NCI-H774 (cell line): Measurements from ENCODE around the gene GPC5.

Experiments
- DNase-seq: peaks from one replicate; lab custom pipeline; 2025; lab: John Stamatoyannopoulos, UW

GPC5 gene

DNA sequence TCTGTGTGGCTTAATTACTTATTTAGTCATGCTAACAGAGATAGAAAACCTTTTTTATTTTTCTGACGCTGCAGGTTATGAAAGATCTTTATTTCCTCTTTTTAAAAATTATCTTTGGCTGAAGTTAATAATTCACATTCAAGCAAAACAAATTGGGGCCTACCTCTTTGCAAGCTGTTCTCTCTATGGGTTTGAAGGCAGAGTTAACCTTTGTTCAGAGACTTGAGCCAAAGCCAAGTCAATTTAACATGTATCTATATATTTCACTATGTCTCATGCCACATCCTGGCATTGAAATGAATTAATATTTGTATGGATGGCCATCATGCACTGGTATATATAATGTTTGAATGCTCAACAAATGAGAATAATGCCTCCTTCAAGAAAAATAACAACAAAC, 1150.9 kb downstream of the GPC5 start:
- DNase-seq, result no peak

GRCh38 chr13:92553470-92554114, 1155.2 kb downstream of the GPC5 start:
- no peak for DNase-seq

DNA sequence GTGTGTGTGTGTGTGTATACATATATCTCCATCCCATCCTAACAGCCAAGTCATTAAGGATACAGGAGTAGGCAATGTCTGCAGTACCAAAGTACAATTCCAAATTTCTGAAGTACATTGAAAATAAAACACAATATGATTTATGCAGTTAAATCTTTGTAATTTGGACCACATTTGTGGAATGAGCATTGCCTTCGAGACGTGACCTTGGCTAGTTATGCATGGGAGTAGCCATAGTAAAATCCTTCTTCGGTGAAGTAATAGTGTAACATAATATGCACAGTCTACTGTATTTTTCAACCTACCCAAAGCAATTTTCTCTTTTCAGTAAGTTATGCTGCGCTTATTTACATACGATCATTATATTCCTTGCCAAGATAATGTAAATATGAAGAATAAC, 1162.5 kb downstream of the GPC5 start:
- DNase-seq, result no peak

- DNase-seq, result no peak
Measured at GRCh38 chr13:92564942-92565341, 1166.5 kb downstream of the GPC5 start.

DNA sequence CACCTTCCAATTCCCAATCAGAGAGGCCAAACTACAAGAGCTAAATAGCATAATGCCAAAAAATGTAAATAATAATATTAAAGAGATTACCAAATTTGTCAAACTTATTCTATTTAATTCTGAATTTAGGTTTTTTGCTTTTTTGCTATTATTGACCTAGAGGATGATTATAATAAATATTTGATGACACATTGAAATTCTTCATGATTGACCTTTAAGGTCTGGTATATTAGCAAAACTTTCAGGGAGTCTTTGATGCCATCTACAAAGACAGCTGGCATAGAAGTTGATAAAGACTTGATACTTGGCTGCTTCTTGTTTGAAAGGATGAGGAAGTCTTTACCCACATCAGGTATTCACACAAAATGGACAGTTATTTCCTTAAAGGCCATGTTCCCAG, 1168.3 kb downstream of the GPC5 start:
- DNase-seq, result no peak

DNA sequence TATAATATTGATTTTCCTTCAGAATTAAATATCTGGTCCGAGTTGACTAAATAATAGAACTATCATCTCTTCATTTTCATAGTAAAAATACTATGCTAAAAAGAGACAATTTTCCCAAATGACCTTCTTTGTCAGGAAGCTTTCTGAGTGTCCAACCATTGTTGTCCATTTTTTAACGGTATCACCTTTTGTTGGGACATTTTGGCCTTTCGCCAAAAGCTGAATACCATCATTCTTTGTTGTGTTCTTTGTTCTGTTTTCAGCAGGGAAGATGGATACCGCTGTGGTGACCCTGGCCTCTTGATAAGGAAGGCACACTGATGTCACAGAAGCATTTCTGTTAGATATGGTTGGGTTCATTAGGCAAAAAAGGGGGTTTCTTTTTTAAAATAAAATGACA, 1173.8 kb downstream of the GPC5 start:
- DNase-seq, result no peak

DNA sequence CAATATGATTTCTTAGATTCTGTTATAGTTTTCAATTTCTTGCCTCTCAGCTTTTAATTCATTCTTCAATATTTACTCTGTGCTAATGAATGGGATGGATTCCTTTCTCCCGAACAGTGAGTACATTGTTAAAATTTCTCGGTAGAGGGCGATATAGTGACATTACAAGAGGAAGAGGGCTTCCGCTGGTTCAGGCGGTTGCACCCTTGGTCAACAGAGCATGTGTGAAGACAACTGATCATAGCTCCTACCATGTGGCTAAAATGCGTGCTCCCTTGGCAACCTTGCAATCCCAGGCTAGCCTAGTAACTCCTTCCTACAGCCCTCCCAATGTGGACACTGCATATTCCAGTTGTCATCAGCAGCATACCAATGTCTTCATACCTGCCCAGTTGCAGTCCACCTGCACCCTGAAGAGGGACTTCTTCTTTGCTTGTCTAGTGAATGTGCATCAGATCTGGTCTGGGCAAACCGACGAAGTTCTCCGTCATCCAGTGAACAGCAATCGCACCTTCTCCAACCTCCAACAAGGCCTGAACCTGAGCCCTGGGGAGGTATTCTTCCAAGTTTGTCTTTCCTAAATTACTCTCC, 1175.1 kb downstream of the GPC5 start:
- DNase-seq, result no peak

DNA sequence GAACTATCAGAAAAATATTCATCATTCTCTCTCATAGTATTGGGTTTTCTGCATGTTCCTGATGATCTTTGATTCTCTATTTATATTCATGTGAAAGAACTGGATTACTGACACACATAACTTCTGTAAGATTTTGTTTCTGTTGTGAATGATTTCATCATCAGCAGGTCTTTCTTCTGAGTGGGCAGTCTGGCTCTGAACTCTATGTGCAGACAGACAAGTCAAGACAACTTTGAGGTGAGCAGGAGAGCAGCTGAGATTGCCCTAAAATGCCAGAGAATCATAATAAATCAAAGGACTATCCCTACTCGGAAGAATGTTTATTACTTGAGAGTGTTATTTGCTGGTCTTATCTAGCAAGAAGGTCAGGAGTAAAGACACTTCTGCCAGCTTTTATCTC, 1176.1 kb downstream of the GPC5 start:
- no peak for DNase-seq

GRCh38 chr13:92575777-92576176, 1177.4 kb downstream of the GPC5 start:
- DNase-seq, result no peak

DNA sequence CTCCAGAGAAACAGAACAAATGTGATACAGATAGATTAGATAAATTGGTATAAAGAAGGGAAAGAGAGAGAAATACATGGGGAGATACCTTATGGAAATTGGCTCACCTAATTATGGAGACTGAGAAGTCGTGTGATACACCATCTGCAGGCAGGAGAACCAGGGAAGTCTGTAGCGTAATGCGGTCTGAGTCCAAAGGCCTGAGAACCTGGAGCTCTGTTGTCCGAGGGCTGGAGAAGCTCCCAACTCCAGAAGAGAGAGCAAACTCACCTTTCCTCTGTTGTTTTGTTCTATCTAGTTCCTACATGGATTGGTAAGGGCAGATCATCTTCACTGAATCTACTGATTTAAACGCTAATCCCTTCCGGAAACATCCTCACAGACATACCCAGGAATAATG, 1179.9 kb downstream of the GPC5 start:
- DNase-seq, result no peak

GRCh38 chr13:92589955-92590354, 1191.5 kb downstream of the GPC5 start:
- DNase-seq, result no peak

DNA sequence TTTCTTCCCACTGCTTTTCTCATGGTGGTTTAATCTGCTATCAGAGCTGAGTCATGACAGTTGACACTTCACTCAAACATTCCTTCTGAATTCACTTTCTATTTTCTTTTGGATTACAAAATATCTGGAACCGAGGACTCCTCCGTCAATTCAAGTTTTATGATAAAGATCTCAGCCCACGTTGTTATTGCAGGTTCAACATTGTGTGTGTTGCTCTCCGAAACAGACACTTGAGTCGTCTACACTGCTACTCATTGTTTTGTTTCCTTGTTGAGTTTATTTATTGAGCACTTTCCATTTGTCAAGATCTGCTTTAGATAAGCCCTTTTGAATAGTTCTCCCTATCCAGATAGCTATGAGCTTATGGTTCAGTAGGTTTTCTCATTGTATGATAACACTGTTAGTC, 1192.1 kb downstream of the GPC5 start:
- DNase-seq, result no peak

GRCh38 chr13:92591117-92591516, 1192.7 kb downstream of the GPC5 start:
- no peak for DNase-seq

DNA sequence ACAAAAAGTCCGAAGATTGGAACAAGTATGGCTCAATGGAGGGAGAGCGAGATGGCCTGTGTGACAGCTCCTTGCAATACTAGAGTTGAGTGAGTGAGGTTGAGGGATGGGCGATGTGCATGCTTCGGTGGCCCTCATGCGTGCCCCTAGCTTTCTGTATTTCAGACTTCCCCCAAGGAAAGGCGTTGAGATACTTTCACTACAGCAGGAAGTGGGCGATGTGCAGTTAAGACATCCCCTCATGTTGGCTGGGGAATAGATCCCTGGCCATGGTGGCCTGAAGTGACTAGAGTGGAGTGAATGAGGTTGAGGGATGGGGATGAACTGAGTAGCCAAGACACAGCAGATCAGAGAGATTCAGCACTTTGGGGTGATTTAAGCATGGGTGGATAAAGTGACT, 1194.3 kb downstream of the GPC5 start:
- no peak for DNase-seq

DNA sequence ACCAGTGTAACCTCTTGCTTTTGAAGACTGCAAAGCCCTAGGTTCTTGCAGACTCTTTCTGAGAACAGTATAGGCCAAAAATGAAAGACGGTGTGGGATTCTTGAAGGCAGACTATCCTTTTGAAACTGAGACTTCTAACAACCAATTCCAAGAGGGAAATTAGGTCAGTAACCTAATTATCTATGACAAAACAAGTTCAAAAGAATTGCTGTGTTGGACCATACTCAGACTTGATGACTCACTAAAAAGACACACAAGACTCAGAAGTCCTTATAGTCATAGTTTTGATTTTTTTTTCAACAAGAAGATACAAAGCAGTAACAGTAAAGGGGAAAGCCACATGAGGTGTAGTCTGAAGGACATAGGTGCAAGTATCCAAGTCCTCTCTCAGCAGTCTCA, 1204.1 kb downstream of the GPC5 start:
- DNase-seq, result no peak

GRCh38 chr13:92609376-92609775, 1211.0 kb downstream of the GPC5 start:
- DNase-seq, result no peak

DNA sequence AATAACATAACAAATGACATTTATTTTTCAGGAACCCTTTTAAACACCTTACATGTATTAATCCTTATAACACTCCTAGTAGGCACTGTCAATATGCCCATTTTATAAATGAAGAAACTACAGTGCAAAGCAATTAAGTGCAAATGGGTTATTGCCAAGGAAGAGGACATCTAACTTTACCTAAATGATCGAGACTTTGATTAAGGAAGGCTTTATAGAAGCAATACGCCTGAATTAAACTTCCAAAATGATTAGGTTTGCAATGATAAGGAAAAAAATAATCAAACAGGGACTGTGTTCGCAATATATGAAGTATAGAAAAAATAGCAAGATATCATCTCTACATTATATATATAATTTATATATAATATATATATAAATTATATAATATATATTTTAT, 1214.5 kb downstream of the GPC5 start:
- DNase-seq, result no peak

DNA sequence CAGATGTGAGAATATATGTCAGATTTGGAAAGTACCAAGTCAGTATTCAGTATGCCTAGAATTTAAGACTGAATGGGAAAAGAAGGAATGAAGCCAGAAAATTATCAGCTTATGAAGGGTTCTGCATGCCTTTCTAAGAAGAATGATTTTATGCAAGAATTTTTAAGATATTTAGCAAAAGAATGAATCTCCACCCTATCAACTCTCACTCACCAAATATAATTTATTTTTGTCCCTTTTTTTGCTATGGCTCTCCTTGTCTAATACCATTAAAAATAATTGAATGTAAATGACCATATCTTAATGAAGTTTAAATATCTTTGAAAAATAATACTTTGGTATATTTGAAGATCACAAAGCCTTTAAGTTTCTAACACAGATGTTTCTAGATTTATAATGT, 1215.5 kb downstream of the GPC5 start:
- no peak for DNase-seq

DNA sequence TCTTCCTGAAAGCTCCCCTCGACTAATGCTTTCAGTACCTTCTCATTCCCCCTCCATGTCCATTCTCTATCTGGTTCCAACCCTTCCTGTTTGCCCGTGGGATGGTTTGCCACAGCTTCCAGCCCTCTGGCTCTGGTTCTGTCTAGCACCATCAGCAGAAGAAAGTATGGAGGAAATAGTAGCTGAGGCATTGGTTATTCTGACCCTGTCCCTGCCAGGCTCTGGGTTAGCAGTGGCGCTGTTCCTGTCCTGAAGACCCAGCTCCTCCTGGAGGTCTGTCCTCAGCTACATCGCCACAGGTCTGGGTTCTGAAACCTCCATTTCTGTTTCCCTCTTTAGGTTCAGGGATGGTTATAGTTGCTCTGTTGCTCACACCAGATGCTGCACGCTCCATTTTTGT, 1223.6 kb downstream of the GPC5 start:
- no peak for DNase-seq

DNA sequence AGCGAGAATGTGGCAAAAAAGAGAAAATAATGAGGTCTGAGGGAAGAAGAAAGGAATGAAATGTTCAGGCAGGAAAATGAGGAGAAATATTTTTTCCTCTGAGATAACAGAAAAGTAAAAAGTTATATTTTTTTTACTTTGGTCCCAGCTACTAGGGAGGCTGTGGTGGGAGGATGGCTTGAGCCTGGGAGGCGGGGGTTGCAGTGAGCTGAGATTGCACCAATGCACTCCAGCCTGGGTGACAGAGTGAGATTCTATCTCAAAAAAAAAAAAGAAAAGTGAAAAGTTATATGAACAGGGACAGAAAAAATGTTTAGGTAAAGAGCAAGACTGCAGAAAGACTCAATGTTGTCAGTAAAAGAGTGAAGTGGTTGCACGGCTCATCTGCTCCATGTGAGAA, 1224.5 kb downstream of the GPC5 start:
- DNase-seq, result no peak

DNA sequence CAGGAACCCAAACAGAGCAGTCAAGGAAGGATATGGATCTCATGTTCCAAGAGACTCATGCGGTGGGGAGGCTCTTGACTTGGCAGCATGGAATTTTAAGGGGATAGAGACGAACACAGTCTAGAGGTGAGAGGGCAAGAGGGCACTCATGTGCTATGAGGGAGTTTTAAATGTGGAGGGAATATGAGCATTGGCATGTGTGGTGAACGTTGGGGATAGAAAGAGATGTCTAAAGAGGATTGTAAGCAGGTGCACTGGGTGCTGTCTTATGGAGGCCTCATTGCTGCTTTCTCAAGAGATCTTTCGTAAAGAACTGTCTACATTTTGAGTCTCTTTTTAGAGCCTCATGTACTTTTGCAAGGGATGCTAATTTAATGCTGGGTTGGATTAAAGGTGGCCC, 1227.9 kb downstream of the GPC5 start:
- DNase-seq, result no peak

DNA sequence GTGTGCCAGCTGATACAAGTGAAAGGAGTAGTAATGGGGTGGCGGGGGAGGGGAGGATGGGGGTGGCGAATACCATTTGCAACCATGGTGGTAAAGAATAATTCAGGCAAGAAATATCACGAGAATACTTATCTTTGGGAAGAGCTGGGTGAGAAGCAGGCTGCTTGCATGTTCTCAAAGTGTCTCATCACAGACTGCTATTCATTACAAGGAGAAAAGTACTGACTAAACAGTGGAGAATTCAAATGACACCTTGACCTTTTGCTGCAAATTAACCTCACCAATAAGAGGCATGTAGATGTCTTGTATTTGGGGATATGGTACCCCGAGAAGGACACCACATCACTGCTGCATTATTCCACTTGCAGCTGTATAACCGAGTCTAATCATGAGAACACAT, 1242.5 kb downstream of the GPC5 start:
- no peak for DNase-seq

- no peak for DNase-seq
Measured at GRCh38 chr13:92649140-92649813, 1250.9 kb downstream of the GPC5 start.

DNA sequence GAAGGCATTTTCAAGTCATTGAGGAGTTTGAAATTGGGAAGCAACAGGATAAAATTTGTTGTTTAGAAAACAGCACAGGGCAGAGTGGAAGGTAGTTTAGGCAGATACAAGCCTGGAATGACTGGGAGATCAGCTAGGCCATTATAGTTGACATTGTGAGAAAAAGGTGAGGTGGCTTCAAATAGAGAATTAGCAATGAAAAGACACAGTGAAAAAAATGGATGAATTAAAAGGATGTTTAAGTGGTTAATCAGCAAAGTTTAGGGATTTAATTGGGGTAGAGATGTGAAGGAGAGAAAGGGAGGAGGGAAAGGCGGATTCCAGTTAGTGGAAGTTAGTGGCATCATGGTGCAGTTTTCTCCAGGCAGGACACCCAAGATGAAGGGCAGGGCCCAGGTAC, 1257.7 kb downstream of the GPC5 start:
- DNase-seq, result no peak
